ENCODE data around the gene USP47.

GRCh38 chr11:12003336-12003735 lies 161.6 kb downstream of the USP47 start:
- TF ChIP-seq CTCF (conservative IDR thresholded peaks at IDR 0.05; ENCODE audit: low read depth in 2 of 2) = no peak
- TF ChIP-seq POLR2AphosphoS5 (IDR thresholded peaks at IDR 0.05; ENCODE audit: low read depth) = no peak
- no peak for TF ChIP-seq ZNF114 (CRISPR knock-in tag; IDR thresholded peaks at IDR 0.05)
- TF ChIP-seq REST (IDR thresholded peaks at IDR 0.05; ENCODE audit: unreplicated experiment) = no peak
- TF ChIP-seq CREB1 (CRISPR knock-in tag; IDR thresholded peaks at IDR 0.05; ENCODE audit: low read depth) = no peak
- TF ChIP-seq EZH2 (IDR thresholded peaks at IDR 0.05; ENCODE audit: low read depth, unreplicated experiment) = no peak
- TF ChIP-seq ZNF462 (CRISPR knock-in tag; IDR thresholded peaks at IDR 0.05) = no peak
